ENCODE data around the gene ATG5.

GRCh38 chr6:106184629-106185028 is 140.9 kb downstream of the ATG5 start:
- TF ChIP-seq RERE (CRISPR knock-in tag; IDR thresholded peaks at IDR 0.05; ENCODE audit: borderline replicate concordance) (no peak), CHD2 (IDR thresholded peaks at IDR 0.05; ENCODE audit: low read depth, low read length) (no peak), ZNF79 (CRISPR knock-in tag; IDR thresholded peaks at IDR 0.05; ENCODE audit: low read depth) (no peak), CLOCK (CRISPR knock-in tag; IDR thresholded peaks at IDR 0.05; ENCODE audit: borderline replicate concordance) (no peak), ZNF507 (tag; conservative IDR thresholded peaks at IDR 0.05) (no peak)

Measured in K562 (cell line).